GM18907 (cell line): Measurements from ENCODE around the gene GMIP.
"Not testable (repeated sequence)": the region's sequence is repeated elsewhere in the genome, so short reads cannot be mapped to it uniquely, and the experiment has no call there.

Source experiments
- ATAC-seq: cut with Tn5 transposase; IDR thresholded peaks from one replicate; pipeline ENCODE4 v1.9.1; 2021; ENCODE audit warnings: mild to moderate bottlenecking, moderate library complexity; ENCODE audit not compliant: unreplicated experiment

GMIP gene

DNA sequence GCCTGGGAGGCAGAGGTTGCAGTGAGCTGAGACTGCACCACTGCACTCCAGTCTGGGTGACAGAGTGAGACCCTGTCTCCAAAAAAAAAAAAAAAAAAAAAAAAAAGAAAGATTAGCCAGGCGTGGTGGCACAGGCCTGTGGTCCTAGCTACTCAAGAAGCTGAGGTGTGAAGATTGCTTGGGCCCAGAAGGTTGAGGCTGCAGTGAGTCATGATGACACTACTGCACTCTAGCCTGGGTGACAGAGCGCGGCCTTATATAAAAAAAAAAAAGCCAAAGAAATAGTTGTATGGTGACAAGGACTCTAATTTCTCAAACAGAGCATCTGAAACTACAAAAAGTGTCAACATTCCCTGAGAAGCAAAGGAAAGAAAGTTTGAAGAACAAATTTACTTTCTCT, 28.4 kb downstream of the GMIP start:
- ATAC-seq, result no peak

GRCh38 chr19:19613506-19613905, 30.0 kb downstream of the GMIP start:
- no peak for ATAC-seq

DNA sequence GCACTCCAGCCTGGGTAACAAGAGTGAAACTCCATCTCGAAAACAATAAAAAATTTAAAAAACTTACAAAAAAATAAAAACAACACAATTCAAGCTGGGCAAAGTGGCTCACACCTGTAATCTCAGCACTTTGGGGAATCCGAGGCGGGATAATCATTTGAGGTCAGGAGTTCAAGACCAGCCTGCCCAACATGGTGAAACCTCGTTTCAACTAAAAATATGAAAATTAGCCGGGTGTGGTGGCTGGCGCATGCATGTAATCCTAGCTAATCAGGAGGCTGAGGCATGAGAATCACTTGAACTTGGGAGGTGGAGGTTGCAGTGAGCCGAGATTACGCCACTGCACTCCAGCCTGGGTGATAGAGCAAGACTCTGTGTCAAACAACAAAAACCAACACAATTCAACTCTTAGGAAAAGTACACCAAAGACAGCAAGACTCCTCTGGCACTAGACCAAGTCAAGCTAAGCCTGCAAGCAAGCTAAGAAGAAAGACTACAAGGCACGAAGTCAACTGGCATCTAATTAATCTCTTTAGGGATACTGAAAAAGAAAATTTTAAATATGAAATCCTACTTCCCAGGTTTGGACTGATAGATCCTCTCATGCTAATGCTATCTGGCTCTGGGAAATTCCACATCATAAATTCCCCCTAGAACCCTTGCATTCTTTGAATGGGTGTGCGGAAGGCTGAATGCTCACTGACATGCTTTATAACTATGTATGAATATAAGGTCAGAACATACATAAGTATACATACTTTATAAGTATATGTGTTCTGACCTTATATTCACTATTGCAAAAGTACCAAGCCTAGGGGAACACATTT, 32.9 kb downstream of the GMIP start:
- no peak for ATAC-seq

- not testable (repeated sequence) for ATAC-seq
These were observed 36.8 kb downstream of the GMIP start for GRCh38 chr19:19606686-19607085.

GRCh38 chr19:19606021-19606420, 37.4 kb downstream of the GMIP start:
- ATAC-seq, result no peak

- ATAC-seq, result no peak
These were observed 40.6 kb downstream of the GMIP start for GRCh38 chr19:19602713-19603324.

DNA sequence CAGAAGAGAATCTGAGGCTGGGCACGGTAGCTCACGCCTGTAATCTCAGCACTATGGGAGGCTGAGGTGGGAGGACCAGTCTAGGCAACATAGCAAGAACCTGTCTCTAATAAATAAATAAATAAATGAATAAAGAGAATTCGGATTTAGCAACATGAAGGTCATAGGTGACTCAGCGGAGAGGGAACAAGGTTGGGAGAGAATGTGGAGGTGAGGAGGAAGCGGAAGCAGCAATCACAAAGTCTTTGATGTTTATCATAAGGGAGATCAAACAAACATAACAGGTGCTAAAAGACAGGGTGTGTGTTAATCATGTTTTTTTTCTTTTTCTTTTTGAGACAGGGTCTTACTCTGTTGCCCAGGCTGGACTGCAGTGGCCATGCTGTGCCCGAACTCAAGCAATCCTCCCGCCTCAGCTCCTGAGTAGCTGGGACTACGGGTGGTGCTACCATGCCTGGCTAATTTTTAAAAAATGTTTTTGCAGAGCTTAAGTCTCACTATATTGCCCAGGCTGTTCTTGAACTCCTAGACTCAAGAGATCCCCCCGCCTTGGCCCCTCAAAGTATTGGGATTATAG, 41.2 kb downstream of the GMIP start:
- no peak for ATAC-seq

DNA sequence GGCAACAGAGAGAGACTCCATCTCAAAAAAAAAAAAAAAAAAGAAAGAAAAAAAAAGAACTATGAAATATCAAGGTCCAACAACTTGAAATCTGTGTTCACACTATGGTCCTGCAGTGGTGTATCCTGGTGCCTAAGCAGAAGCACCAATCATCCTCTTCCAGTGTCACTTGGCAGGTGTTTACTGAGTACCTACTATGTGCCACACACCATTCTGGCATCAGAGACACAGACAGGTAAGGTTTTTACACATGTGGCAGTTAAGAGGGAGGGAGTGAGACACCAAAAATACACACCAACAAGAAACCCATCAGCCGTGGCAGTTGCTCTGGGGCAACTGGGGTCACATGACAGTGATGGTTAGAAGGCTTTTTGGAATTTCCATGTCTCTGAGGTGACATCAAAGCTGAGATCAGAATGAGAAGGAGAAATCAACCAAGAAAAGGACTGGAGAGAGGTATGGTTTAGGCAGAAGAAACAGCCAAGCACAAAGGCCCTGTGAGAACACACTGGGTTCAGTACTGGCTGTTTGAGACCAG, 42.6 kb downstream of the GMIP start:
- no peak for ATAC-seq

DNA sequence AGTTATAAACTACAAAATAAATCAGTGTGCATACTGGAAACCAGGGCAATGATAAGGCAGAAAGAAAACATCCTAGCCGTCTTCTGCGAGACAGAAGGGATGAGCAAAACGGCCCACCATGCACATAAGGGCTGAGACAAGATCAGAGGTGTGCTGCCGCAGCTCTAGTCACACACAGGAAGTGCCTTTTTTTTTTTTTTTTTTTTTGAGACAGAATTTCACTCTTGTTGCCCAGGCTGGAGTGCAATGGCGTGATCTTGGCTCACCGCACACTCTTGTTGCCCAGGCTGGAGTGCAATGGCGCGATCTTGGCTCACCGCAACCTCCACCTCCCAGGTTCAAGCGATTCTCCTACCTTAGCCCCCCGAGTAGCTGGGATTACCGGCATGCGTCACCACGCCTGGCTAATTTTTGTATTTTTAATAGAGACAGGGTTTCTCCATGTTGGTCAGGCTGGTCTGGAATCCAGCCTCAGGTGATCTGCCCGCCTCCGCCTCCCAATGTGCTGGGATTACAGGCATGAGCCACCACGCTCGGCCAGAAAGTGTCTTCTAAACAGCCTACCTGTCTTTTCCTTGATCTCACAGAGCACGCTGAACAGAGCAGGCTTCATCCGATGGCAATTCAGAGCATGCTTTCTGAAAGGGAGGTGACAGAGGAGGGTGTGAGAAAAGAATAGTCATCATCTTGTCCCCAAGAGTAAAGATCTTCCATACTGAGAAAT, 44.6 kb downstream of the GMIP start:
- peak; percentile 9 for ATAC-seq

DNA sequence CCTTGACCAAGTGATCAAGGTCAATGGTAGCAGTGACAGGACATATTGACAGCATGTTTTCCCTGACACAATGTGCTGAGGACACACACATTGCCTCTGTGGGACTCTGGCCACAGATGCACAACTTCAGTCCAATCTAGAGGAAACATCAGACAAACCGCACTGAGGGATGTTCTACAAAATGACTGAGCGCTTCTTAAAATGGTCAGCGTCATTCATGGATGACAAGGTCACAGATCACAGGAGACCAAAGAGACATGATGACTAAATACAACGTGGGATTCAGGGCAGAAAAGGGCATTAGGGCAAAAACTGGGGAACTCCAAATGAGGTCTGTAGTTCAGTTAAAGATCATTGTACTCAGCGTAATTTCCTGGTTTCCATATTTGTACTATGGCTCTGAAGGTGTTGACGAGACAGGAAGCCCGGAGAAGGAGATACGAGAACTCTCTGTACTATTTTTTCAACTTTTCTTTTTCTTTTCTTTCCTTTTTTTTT, 45.6 kb downstream of the GMIP start:
- peak; percentile 71 for ATAC-seq

DNA sequence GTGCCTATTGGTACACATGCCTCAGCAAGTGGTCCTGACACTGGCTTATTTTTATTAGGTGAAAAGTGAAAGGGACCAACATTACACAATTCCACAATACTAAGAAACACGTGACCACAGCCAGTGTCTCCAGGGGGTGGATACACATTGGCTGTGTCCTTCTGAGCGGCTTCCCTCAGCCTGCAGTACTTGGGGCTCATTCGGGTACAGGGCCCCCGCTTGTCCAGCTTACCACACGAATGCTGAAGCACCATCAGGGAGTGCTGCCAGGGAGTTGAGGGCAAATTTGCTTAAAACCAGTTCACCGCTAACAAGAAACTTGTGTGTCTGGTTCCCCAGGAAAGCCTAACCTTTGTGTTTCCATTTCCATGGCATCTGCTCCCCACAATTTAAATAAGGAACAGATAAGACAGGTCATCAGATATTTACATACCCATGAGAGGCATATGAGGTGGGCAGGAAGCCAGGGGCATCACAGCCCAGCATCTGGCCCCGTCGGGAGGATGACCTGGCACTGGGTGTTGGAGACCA, 48.2 kb downstream of the GMIP start:
- ATAC-seq, result no peak

DNA sequence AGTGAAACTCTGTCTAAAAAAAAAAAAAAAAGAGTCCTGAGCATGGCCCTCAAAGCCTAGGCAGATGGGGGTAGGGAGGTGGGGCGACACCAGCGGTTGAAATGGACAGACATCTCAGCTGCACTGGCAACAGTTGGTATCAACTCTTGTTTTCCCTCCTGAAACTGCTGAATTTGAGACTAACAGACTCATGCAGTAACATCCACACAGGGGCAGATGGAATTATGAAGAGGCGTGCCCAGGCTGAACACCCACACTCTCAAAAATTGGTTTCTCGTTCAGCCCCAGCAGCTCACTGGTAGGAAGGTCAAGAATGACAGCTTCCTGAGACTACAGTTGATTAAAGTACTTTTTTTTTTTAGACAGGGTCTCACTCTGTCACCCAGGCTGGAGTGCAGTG, 49.1 kb downstream of the GMIP start:
- no peak for ATAC-seq

GRCh38 chr19:19592690-19593089, 50.8 kb downstream of the GMIP start:
- no peak for ATAC-seq

DNA sequence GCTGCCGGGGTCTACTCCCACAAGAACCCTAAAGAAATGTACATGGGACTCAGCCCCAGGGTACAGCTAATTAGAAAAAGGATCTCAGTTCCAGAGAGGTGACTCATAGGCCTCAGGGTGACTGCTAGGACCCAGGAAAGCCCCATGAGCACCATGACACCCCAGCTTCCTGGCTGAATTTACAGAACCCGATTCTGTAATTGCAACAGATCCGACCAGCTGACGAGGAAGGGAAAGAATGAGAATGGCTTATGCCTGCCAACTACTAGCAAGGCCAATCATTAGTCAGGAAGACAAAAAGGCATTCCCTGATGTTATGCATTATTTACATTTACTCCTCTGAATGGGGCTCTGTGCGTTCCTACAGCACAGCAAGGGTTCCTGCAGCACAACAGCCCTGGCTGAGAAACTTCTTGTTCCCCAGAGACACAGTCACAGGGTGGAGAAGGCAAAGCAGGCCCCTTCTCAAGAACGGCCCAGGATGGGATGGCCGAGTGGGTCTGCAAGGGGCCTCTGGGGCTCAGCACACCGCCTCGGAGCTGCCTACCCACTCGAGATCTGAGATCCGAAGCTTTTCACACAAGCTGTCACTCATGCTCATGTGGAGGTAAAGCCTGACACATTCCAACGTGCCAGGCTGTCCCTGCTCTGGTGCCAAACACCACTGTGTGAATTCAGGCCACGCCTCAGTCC, 52.2 kb downstream of the GMIP start:
- ATAC-seq, result peak; percentile 55

GRCh38 chr19:19588546-19588945, 54.9 kb downstream of the GMIP start:
- ATAC-seq, result no peak

- no peak for ATAC-seq
These were observed 55.7 kb downstream of the GMIP start for GRCh38 chr19:19587771-19588170.

DNA sequence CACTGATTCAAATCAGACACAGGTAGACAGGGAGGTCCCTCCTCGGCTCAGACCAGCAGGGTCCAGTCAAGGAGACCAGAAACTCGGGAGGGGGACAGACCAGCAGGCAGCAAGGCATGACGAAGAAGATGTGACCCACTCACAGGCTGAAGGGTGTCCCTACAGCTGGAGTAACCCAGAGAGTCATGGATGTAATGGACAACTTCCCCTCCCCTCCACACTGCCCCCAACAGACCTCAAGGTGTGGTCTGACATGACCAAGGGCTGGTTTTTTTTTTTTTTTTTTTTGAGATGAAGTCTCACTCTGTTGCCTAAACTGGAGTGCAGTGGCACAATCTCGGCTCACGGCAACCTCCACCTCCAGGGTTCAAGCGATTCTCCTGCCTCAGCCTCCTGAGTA, 59.1 kb downstream of the GMIP start:
- ATAC-seq, result no peak

GRCh38 chr19:19582471-19582870, 61.0 kb downstream of the GMIP start:
- no peak for ATAC-seq

GRCh38 chr19:19581391-19581790, 62.1 kb downstream of the GMIP start:
- ATAC-seq, result no peak

- no peak for ATAC-seq
These were observed 63.0 kb downstream of the GMIP start for GRCh38 chr19:19580418-19580817.
